H9 (cell line): ENCODE results near the gene DISC1. TPM values are rescaled to one million over a fixed set of nuclear protein-coding genes. Genes with fewer than 3 reads are reported as not detected.

Experiments used
- DNase-seq: peaks from one replicate; pipeline ENCODE4 v3.0.0-alpha.2; 2017
- H2AFZ ChIP-seq: one replicate; pipeline ENCODE4 v1.6.1; 2013; ENCODE audit warnings: mild to moderate bottlenecking, low read length, control low read depth, moderate library complexity
- H2AK5ac ChIP-seq: 2 replicates; pipeline ENCODE4 v1.6.1; 2013; ENCODE audit warnings: low read length, control low read depth, mixed read lengths; ENCODE audit not compliant: insufficient read length
- H2BK120ac ChIP-seq: one replicate; pipeline ENCODE4 v1.6.1; 2013; ENCODE audit warnings: low read depth, mild to moderate bottlenecking, low read length, control low read depth, inconsistent platforms; ENCODE audit not compliant: poor library complexity, severe bottlenecking
- H2BK12ac ChIP-seq: 2 replicates; pipeline ENCODE4 v1.6.1; 2013; ENCODE audit warnings: low read length, control low read depth, mixed read lengths, low read depth; ENCODE audit not compliant: insufficient read length
- H2BK15ac ChIP-seq: 2 replicates; pipeline ENCODE4 v1.6.1; 2013; ENCODE audit warnings: low read depth, low read length, control low read depth
- H2BK20ac ChIP-seq: one replicate; pipeline ENCODE4 v1.6.1; 2013; ENCODE audit warnings: low read depth, mild to moderate bottlenecking, low read length, control low read depth, inconsistent platforms; ENCODE audit not compliant: poor library complexity, severe bottlenecking
- H2BK5ac ChIP-seq: 2 replicates; pipeline ENCODE4 v1.6.1; 2013; ENCODE audit warnings: low read length, control low read depth, mixed read lengths; ENCODE audit not compliant: insufficient read length
- H3K14ac ChIP-seq: 2 replicates; pipeline ENCODE4 v1.6.1; 2013; ENCODE audit warnings: low read length, control low read depth; ENCODE audit not compliant: insufficient read depth
- H3K18ac ChIP-seq: 2 replicates; pipeline ENCODE4 v1.6.1; 2013; ENCODE audit warnings: low read depth, mild to moderate bottlenecking, mixed read lengths, low read length, control low read depth; ENCODE audit not compliant: insufficient read length
- H3K23ac ChIP-seq: 2 replicates; pipeline ENCODE4 v1.6.1; 2013; ENCODE audit warnings: low read length, control low read depth, mixed read lengths, low read depth; ENCODE audit not compliant: insufficient read length
- H3K23me2 ChIP-seq: 2 replicates; pipeline ENCODE4 v1.6.1; 2013; ENCODE audit warnings: low read depth, mild to moderate bottlenecking, mixed read lengths, low read length, control low read depth; ENCODE audit not compliant: insufficient read length, poor library complexity, severe bottlenecking
- H3K27ac ChIP-seq: 2 replicates; pipeline ENCODE4 v1.5.1; 2013; ENCODE audit warnings: low read length, control low read depth, mixed read lengths, low read depth; ENCODE audit not compliant: insufficient read length
- H3K27me3 ChIP-seq: 2 replicates; pipeline ENCODE4 v1.6.1; 2013; ENCODE audit warnings: low read length, control low read depth, inconsistent platforms; ENCODE audit not compliant: insufficient read depth
- H3K4ac ChIP-seq: 2 replicates; pipeline ENCODE4 v1.6.1; 2013; ENCODE audit warnings: low read depth, mild to moderate bottlenecking, control low read depth, inconsistent platforms, low read length, moderate library complexity
- H3K4me1 ChIP-seq: 2 replicates; pipeline ENCODE4 v1.6.1; 2013; ENCODE audit warnings: low read length, control low read depth, inconsistent platforms; ENCODE audit not compliant: insufficient read depth
- H3K4me2 ChIP-seq: 2 replicates; pipeline ENCODE4 v1.6.1; 2013; ENCODE audit warnings: low read length, control low read depth, mixed read lengths; ENCODE audit not compliant: insufficient read length, insufficient read depth
- H3K56ac ChIP-seq: 2 replicates; pipeline ENCODE4 v1.6.1; 2013; ENCODE audit warnings: low read depth, mild to moderate bottlenecking, mixed read lengths, low read length, control low read depth; ENCODE audit not compliant: insufficient read length
- H3K79me1 ChIP-seq: 2 replicates; pipeline ENCODE4 v1.6.1; 2013; ENCODE audit warnings: low read depth, mild to moderate bottlenecking, moderate library complexity, low read length, control low read depth, inconsistent platforms; ENCODE audit not compliant: insufficient read depth, poor library complexity, severe bottlenecking
- H3K79me2 ChIP-seq: 2 replicates; pipeline ENCODE4 v1.6.1; 2013; ENCODE audit warnings: low read length, control low read depth, inconsistent platforms; ENCODE audit not compliant: insufficient read depth
- H3K9ac ChIP-seq: 2 replicates; pipeline ENCODE4 v1.6.1; 2013; ENCODE audit warnings: low read length, control low read depth, mixed read lengths; ENCODE audit not compliant: insufficient read length; ENCODE audit errors: extremely low read depth
- H3K9me3 ChIP-seq: one replicate; pipeline ENCODE4 v1.6.1; 2013; ENCODE audit warnings: low read depth, low read length, inconsistent platforms; ENCODE audit not compliant: control insufficient read depth
- H3T11ph ChIP-seq: one replicate; pipeline ENCODE4 v1.6.1; 2013; ENCODE audit warnings: mild to moderate bottlenecking, low read length, control low read depth, inconsistent platforms
- H4K20me1 ChIP-seq: one replicate; pipeline ENCODE4 v1.6.1; 2013; ENCODE audit not compliant: control insufficient read depth, insufficient read length, insufficient read depth
- H4K5ac ChIP-seq: 2 replicates; pipeline ENCODE4 v1.6.1; 2013; ENCODE audit warnings: low read depth, mild to moderate bottlenecking, mixed read lengths, low read length, control low read depth; ENCODE audit not compliant: insufficient read length
- H4K8ac ChIP-seq: replicated peaks from 2 replicates; pipeline ENCODE4 v1.6.1; 2013; ENCODE audit warnings: low read length, control low read depth, mixed read lengths, low read depth; ENCODE audit not compliant: insufficient read length
- H4K91ac ChIP-seq: 2 replicates; pipeline ENCODE4 v1.6.1; 2013; ENCODE audit warnings: low read depth, mild to moderate bottlenecking, moderate library complexity, mixed read lengths, low read length, control low read depth; ENCODE audit not compliant: insufficient read length
- H3K27ac Mint-ChIP-seq, 3 experiments: 2 replicates in 2 of 3; 3 replicates in 1 of 3; pipeline ENCODE4 v1.8.0; 2020 to 2021; ENCODE audit warnings: mixed read lengths in 3 of 3, mild to moderate bottlenecking in 1 of 3, moderate library complexity in 1 of 3
- H3K27me3 Mint-ChIP-seq: 2 replicates; pipeline ENCODE4 v1.8.0; 2021; ENCODE audit warnings: low read depth, mild to moderate bottlenecking, moderate library complexity, mixed read lengths
- H3K36me3 Mint-ChIP-seq, 3 experiments: 2 replicates in 2 of 3; 3 replicates in 1 of 3; pipeline ENCODE4 v1.8.0; 2020 to 2021; ENCODE audit warnings: low read depth in 3 of 3, mixed read lengths in 3 of 3; ENCODE audit not compliant: insufficient read depth in 1 of 3
- H3K4me1 Mint-ChIP-seq, 2 experiments: 2 replicates each; pipeline ENCODE4 v1.8.0; 2020; ENCODE audit warnings: mixed read lengths in 2 of 2
- H3K4me3 Mint-ChIP-seq, 2 experiments: 2 replicates in 1 of 2; 3 replicates in 1 of 2; pipeline ENCODE4 v1.8.0; 2020 to 2021; ENCODE audit warnings: mild to moderate bottlenecking in 2 of 2, mixed read lengths in 2 of 2, moderate library complexity in 1 of 2
- H3K9me3 Mint-ChIP-seq, 2 experiments: 2 replicates in 1 of 2; 3 replicates in 1 of 2; pipeline ENCODE4 v1.8.0; 2020; ENCODE audit warnings: mild to moderate bottlenecking in 2 of 2, mixed read lengths in 2 of 2, moderate library complexity in 1 of 2
- WGBS: extraction: QIAGEN DNeasy Blood & Tissue Kit; methylation state at CpG from one replicate; pipeline ENCODE4 v1.1.7; 2013; ENCODE audit warnings: missing lambda C conversion rate, low lambda C conversion rate, mixed read lengths; ENCODE audit not compliant: insufficient read length; ENCODE audit errors: extremely low coverage; 5-methylcytosine and 5-hydroxymethylcytosine counted together
- total RNA-seq: library from RNA; stranded (reverse); gene quantifications from 2 replicates; pipeline ENCODE4 v1.2.1, GENCODE V29; 2021
- TF ChIP-seq, protein P1 (sequence below): fragments of 200-600 bp; sonication (generic); conservative IDR thresholded peaks from 3 replicates; pipeline ENCODE4 v1.8.0; 2021; ENCODE audit warnings: antibody characterized with exemption, mild to moderate bottlenecking

Gene DISC1
- total RNA-seq, 1 experiment from 2014 or later: 2.5 TPM

DNA sequence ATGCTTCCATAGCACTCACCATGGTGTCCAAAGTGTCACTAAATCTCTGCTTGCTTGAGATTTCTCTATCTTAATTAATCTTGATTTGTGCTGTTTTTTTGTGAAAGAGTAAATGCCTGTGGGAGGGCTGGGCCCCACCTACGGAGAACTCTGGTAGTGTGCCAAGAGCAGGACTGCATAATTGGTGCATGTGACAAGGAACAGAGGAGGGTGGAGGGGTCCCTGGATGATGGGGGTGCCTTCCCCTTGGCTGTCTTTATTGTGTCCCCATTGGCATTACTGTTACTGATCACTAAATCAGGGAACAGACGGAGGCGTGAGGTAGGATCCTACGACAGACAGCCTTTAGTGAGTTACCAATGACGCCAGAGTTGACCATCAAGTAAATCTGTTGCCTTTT, 223.4 kb downstream of the DISC1 start:
- Histone ChIP-seq H3K4me1 (no peaks in the 10 kb centered on the region), H3K9me3 (no peaks in the 10 kb centered on the region), H3K4ac (no peak overlapping the region), H3K23me2 (no peaks in the 10 kb centered on the region), H4K91ac (no peak overlapping the region), H4K20me1 (no peaks in the 10 kb centered on the region), H2BK15ac (no peak overlapping the region), H3K79me2 (no peaks in the 10 kb centered on the region), H2AFZ (no peak overlapping the region), H3K18ac (no peak overlapping the region), H3K14ac (no peak overlapping the region), H3K27me3 (no peaks in the 10 kb centered on the region), H4K5ac (no peak overlapping the region), H3K56ac (no peak overlapping the region), H3K79me1 (no peaks in the 10 kb centered on the region), H3T11ph (no peak overlapping the region), H2BK120ac (no peak overlapping the region), H2BK12ac (no peak overlapping the region), H3K27ac (no peak overlapping the region), H2BK20ac (no peak overlapping the region), H3K23ac (no peak overlapping the region), H4K8ac (no peak overlapping the region), H3K4me2 (no peak overlapping the region), H3K9ac (no peak overlapping the region), H2BK5ac (no peak overlapping the region), H2AK5ac (no peak overlapping the region)
- Mint-ChIP-seq H3K4me1 (peaks cover 5 to 7% of the 10 kb centered on the region in 2 experiments), H3K36me3 (no peaks in the 10 kb centered on the region), H3K9me3 (no peaks in the 10 kb centered on the region; a peak in 1 of 5 replicates), H3K27me3 (peaks cover 15% of the 10 kb centered on the region), H3K27ac (no peak overlapping the region), H3K4me3 (no peak overlapping the region)
- TF ChIP-seq, protein P1, sequence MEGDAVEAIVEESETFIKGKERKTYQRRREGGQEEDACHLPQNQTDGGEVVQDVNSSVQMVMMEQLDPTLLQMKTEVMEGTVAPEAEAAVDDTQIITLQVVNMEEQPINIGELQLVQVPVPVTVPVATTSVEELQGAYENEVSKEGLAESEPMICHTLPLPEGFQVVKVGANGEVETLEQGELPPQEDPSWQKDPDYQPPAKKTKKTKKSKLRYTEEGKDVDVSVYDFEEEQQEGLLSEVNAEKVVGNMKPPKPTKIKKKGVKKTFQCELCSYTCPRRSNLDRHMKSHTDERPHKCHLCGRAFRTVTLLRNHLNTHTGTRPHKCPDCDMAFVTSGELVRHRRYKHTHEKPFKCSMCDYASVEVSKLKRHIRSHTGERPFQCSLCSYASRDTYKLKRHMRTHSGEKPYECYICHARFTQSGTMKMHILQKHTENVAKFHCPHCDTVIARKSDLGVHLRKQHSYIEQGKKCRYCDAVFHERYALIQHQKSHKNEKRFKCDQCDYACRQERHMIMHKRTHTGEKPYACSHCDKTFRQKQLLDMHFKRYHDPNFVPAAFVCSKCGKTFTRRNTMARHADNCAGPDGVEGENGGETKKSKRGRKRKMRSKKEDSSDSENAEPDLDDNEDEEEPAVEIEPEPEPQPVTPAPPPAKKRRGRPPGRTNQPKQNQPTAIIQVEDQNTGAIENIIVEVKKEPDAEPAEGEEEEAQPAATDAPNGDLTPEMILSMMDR: no peak
- no CpG with 5 or more reads among the region's 5 CpGs for WGBS
- DNase-seq: no peak
